ENCODE results near the gene LMCD1.
"Not testable (repeated sequence)": the region's sequence is repeated elsewhere in the genome, so short reads cannot be mapped to it uniquely, and the experiment has no call there.

Gene LMCD1

GRCh38 chr3:8563146-8563545 is 61.5 kb downstream of the LMCD1 start:
- no peak for DNase-seq

GRCh38 chr3:8563597-8563996 is 62.0 kb downstream of the LMCD1 start:
- no peak for DNase-seq

- DNase-seq = no peak
Measured at GRCh38 chr3:8565376-8565775, 63.8 kb downstream of the LMCD1 start.

GRCh38 chr3:8567784-8568575 is 66.4 kb downstream of the LMCD1 start:
- DNase-seq = no peak

- DNase-seq = no peak
Measured at GRCh38 chr3:8571256-8571655, 69.6 kb downstream of the LMCD1 start.

GRCh38 chr3:8573342-8573926 is 71.8 kb downstream of the LMCD1 start:
- DNase-seq = no peak

GRCh38 chr3:8574040-8574669 is 72.5 kb downstream of the LMCD1 start:
- DNase-seq = no peak

GRCh38 chr3:8574670-8575322 is 73.2 kb downstream of the LMCD1 start:
- no peak for DNase-seq

GRCh38 chr3:8575364-8576104 is 73.9 kb downstream of the LMCD1 start:
- no peak for DNase-seq

GRCh38 chr3:8576436-8576835 is 74.8 kb downstream of the LMCD1 start:
- no peak for DNase-seq

GRCh38 chr3:8576841-8577571 is 75.4 kb downstream of the LMCD1 start:
- no peak for DNase-seq

- no peak for DNase-seq
Measured at GRCh38 chr3:8578282-8578681, 76.7 kb downstream of the LMCD1 start.

- no peak for DNase-seq
Measured at GRCh38 chr3:8579096-8579495, 77.5 kb downstream of the LMCD1 start.

GRCh38 chr3:8579943-8580342 is 78.3 kb downstream of the LMCD1 start:
- no peak for DNase-seq

GRCh38 chr3:8580434-8580833 is 78.8 kb downstream of the LMCD1 start:
- DNase-seq = not testable (repeated sequence)

GRCh38 chr3:8581373-8581772 is 79.8 kb downstream of the LMCD1 start:
- no peak for DNase-seq

GRCh38 chr3:8581806-8582445 is 80.3 kb downstream of the LMCD1 start:
- DNase-seq = no peak

GRCh38 chr3:8584661-8585060 is 83.0 kb downstream of the LMCD1 start:
- no peak for DNase-seq

- no peak for DNase-seq
Measured at GRCh38 chr3:8589880-8590556, 88.4 kb downstream of the LMCD1 start.

GRCh38 chr3:8593021-8593827 is 91.6 kb downstream of the LMCD1 start:
- DNase-seq = no peak

Measured in NCI-H2171 (cell line).